Measurements from ENCODE around the gene WDR88. TPM values are rescaled to one million over a fixed set of nuclear protein-coding genes. Genes with fewer than 3 reads are reported as not detected.

The WDR88 gene
- total and polyA plus RNA-seq, 10 of the 15 experiments (the other 5 are each of a cell fraction or from before 2014, with no cell fraction given): 0.19 to 0.34 TPM; not detected in 8

GRCh38 chr19:33207903-33208302 lies 76.0 kb downstream of the WDR88 start (continued):
- TF ChIP-seq, protein P1, sequence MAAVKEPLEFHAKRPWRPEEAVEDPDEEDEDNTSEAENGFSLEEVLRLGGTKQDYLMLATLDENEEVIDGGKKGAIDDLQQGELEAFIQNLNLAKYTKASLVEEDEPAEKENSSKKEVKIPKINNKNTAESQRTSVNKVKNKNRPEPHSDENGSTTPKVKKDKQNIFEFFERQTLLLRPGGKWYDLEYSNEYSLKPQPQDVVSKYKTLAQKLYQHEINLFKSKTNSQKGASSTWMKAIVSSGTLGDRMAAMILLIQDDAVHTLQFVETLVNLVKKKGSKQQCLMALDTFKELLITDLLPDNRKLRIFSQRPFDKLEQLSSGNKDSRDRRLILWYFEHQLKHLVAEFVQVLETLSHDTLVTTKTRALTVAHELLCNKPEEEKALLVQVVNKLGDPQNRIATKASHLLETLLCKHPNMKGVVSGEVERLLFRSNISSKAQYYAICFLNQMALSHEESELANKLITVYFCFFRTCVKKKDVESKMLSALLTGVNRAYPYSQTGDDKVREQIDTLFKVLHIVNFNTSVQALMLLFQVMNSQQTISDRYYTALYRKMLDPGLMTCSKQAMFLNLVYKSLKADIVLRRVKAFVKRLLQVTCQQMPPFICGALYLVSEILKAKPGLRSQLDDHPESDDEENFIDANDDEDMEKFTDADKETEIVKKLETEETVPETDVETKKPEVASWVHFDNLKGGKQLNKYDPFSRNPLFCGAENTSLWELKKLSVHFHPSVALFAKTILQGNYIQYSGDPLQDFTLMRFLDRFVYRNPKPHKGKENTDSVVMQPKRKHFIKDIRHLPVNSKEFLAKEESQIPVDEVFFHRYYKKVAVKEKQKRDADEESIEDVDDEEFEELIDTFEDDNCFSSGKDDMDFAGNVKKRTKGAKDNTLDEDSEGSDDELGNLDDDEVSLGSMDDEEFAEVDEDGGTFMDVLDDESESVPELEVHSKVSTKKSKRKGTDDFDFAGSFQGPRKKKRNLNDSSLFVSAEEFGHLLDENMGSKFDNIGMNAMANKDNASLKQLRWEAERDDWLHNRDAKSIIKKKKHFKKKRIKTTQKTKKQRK (IDR thresholded peaks at IDR 0.05; ENCODE audit: low read depth, low read length): no peak
- TF ChIP-seq JUND (IDR thresholded peaks at IDR 0.05; ENCODE audit: low read depth, low read length): no peak
- TF ChIP-seq, protein P2, sequence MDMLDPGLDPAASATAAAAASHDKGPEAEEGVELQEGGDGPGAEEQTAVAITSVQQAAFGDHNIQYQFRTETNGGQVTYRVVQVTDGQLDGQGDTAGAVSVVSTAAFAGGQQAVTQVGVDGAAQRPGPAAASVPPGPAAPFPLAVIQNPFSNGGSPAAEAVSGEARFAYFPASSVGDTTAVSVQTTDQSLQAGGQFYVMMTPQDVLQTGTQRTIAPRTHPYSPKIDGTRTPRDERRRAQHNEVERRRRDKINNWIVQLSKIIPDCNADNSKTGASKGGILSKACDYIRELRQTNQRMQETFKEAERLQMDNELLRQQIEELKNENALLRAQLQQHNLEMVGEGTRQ (IDR thresholded peaks at IDR 0.05; ENCODE audit: borderline replicate concordance, low read depth, low read length): no peak
- TF ChIP-seq TCF12 (IDR thresholded peaks at IDR 0.05; ENCODE audit: low read depth, low read length): no peak
- TF ChIP-seq RFX5 (IDR thresholded peaks at IDR 0.05; ENCODE audit: low read depth, low read length): no peak
- no peak for TF ChIP-seq ATF7 (IDR thresholded peaks at IDR 0.05; ENCODE audit: low read depth)
- no peak for TF ChIP-seq ZBED1 (IDR thresholded peaks at IDR 0.05; ENCODE audit: borderline replicate concordance)
- TF ChIP-seq NR2C2 (IDR thresholded peaks at IDR 0.05; ENCODE audit: borderline replicate concordance, control insufficient read depth, insufficient read length, low read depth): no peak

DNA sequence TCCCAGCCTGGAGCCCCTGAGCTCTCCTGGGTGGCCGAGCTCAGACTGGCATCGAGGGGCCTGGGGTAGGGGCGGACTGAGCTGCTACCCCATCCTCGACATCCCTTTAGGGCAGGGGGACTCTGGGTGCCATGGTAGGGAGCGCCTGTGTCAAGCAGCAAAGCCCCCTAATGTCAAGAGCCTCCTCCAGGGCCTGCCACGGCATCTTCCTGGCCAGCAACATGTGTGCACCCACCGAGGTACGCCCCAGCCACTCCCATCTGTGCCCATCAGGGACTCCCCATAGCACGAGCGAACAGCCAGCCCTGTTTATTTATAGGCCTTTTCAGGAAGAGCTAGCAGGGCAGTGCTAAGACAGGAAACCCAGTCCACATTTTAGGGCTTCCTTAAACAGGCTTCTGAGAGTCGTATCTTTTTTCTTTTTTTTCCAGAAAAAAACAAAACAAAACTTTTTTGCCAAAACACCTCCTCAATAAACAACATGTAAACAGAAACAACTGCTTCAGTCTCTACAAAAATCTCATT lies 76.5 kb downstream of the WDR88 start:
- no TSS peak for BruUV-seq (replicated peaks)
- ATAC-seq: no peak
- Histone ChIP-seq H3K27me3 (replicated peaks in 1 of 2; ENCODE audit: control insufficient read depth in 2 of 2, insufficient read depth in 2 of 2, low read length in 1 of 2) (no peaks in the 10 kb centered on the region), H3K9ac (ENCODE audit: control insufficient read depth, insufficient read depth, low read length) (no peak overlapping the region), H3K36me3 (ENCODE audit: control insufficient read depth in 2 of 2, insufficient read depth in 2 of 2, low read length in 1 of 2) (no peaks in the 10 kb centered on the region), H3K79me2 (ENCODE audit: control insufficient read depth, insufficient read depth, low read length) (no peaks in the 10 kb centered on the region), H4K20me1 (ENCODE audit: control insufficient read depth, insufficient read depth) (no peaks in the 10 kb centered on the region), H3K9me3 (replicated peaks; ENCODE audit: control insufficient read depth, insufficient read depth, low read length) (no peaks in the 10 kb centered on the region), H3K4me3 (no peak overlapping the region), H3K4me1 (ENCODE audit: control insufficient read depth, insufficient read depth, low read length) (no peaks in the 10 kb centered on the region), H2AFZ (ENCODE audit: control insufficient read depth, low read depth, low read length) (no peak overlapping the region), H3K27ac (ENCODE audit: control insufficient read depth, insufficient read depth) (no peak overlapping the region), H3K4me2 (ENCODE audit: control insufficient read depth, insufficient read depth) (no peak overlapping the region)
- in situ Hi-C loops (cut with MboI) (no loop called here), intact Hi-C loops (cut with micrococcal nuclease; ENCODE audit: unreplicated experiment) (no loop called here)
- POLR2A ChIA-PET: no interaction called here
- FAIRE-seq: no peak
- SMC1A ChIA-PET (ENCODE audit: uncharacterized antibody, unreplicated experiment): interaction anchor here (0.7 kb wide), 1 partner anchor 31 kb away, joined by 3 read pairs; no protein-coding TSS in a partner anchor
- CTCF ChIA-PET: no interaction called here
- no peak for DNase-seq (ENCODE audit: low read depth, low spot score)
- 7% methylated on average over 10 of the region's 11 CpGs for WGBS (ENCODE audit: insufficient coverage, insufficient replicate concordance, low lambda C conversion rate, missing lambda C conversion rate)
- RAD21 ChIA-PET (ENCODE audit: unreplicated experiment): no interaction called here
- TF ChIP-seq IKZF1 (conservative IDR thresholded peaks at IDR 0.05): no peak
- TF ChIP-seq, protein P3, sequence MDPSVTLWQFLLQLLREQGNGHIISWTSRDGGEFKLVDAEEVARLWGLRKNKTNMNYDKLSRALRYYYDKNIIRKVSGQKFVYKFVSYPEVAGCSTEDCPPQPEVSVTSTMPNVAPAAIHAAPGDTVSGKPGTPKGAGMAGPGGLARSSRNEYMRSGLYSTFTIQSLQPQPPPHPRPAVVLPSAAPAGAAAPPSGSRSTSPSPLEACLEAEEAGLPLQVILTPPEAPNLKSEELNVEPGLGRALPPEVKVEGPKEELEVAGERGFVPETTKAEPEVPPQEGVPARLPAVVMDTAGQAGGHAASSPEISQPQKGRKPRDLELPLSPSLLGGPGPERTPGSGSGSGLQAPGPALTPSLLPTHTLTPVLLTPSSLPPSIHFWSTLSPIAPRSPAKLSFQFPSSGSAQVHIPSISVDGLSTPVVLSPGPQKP (IDR thresholded peaks at IDR 0.05; ENCODE audit: low read depth, low read length): no peak
- TF ChIP-seq, protein P4, sequence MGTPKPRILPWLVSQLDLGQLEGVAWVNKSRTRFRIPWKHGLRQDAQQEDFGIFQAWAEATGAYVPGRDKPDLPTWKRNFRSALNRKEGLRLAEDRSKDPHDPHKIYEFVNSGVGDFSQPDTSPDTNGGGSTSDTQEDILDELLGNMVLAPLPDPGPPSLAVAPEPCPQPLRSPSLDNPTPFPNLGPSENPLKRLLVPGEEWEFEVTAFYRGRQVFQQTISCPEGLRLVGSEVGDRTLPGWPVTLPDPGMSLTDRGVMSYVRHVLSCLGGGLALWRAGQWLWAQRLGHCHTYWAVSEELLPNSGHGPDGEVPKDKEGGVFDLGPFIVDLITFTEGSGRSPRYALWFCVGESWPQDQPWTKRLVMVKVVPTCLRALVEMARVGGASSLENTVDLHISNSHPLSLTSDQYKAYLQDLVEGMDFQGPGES (IDR thresholded peaks at IDR 0.05): no peak
- TF ChIP-seq SPI1 (IDR thresholded peaks at IDR 0.05; ENCODE audit: borderline replicate concordance, insufficient read depth, low read depth, low read length): no peak
- TF ChIP-seq SIN3A (IDR thresholded peaks at IDR 0.05; ENCODE audit: low read depth, low read length): no peak
- TF ChIP-seq NFYB (IDR thresholded peaks at IDR 0.05; ENCODE audit: insufficient read depth, low read depth, low read length): no peak
- no peak for TF ChIP-seq NR2C2 (IDR thresholded peaks at IDR 0.05; ENCODE audit: borderline replicate concordance, control insufficient read depth, insufficient read length, low read depth)
- TF ChIP-seq NFIC (IDR thresholded peaks at IDR 0.05; ENCODE audit: low read depth, low read length): no peak
- TF ChIP-seq POLR2AphosphoS2 (IDR thresholded peaks at IDR 0.05; ENCODE audit: low read depth, low read length): no peak
- no peak for TF ChIP-seq SUPT20H (IDR thresholded peaks at IDR 0.05; ENCODE audit: borderline replicate concordance, control insufficient read depth, low read depth, low read length)
- TF ChIP-seq HDGF (IDR thresholded peaks at IDR 0.05): no peak

All from GM12878 (cell line).